HEK293T (cell line): ENCODE data around the gene RAB30.

ENCODE experiments used
- CTCF ChIA-PET: fragments of 350-600 bp; formaldehyde crosslinking; extraction: SDS; loops from one replicate; lab custom pipeline; 2021; ENCODE audit warnings: antibody characterized with exemption, inconsistent platforms; lab: Yijun Ruan, JAX
- POLR2A ChIA-PET: fragments of 350-600 bp; formaldehyde crosslinking; extraction: SDS; loops from one replicate; lab custom pipeline; 2020; ENCODE audit warnings: antibody characterized with exemption, inconsistent platforms; lab: Yijun Ruan, JAX
- DNase-seq: peaks from one replicate; pipeline ENCODE4 v3.0.0; 2012; ENCODE audit warnings: mixed read lengths; ENCODE audit errors: extremely low spot score
- ARNT ChIP-seq: fragments of 450-650 bp; IDR thresholded peaks from 2 replicates; pipeline ENCODE4 v1.6.1; 2017; ENCODE audit warnings: mild to moderate bottlenecking
- BHLHE40 ChIP-seq: fragments of 450-650 bp; IDR thresholded peaks from 2 replicates; pipeline ENCODE4 v1.6.1; 2016; ENCODE audit warnings: mild to moderate bottlenecking, moderate library complexity, borderline replicate concordance
- CTBP1 ChIP-seq: fragments of 450-650 bp; IDR thresholded peaks from 2 replicates; pipeline ENCODE4 v1.6.1; 2016; ENCODE audit warnings: borderline replicate concordance
- ELF4 ChIP-seq: fragments of 450-650 bp; IDR thresholded peaks from 2 replicates; pipeline ENCODE4 v1.6.1; 2017; ENCODE audit warnings: antibody characterized with exemption
- FOXA1 ChIP-seq: fragments of 450-650 bp; IDR thresholded peaks from 2 replicates; pipeline ENCODE4 v1.6.1; 2016; ENCODE audit warnings: mild to moderate bottlenecking
- FOXK2 ChIP-seq: fragments of 450-650 bp; IDR thresholded peaks from 2 replicates; pipeline ENCODE4 v1.6.1; 2016; ENCODE audit warnings: mild to moderate bottlenecking
- FOXM1 ChIP-seq: fragments of 450-650 bp; IDR thresholded peaks from 2 replicates; pipeline ENCODE4 v1.6.1; 2017; ENCODE audit warnings: mild to moderate bottlenecking, borderline replicate concordance
- HDGF ChIP-seq: fragments of 450-650 bp; IDR thresholded peaks from 2 replicates; pipeline ENCODE4 v1.6.1; 2017; ENCODE audit warnings: antibody characterized with exemption, borderline replicate concordance
- L3MBTL2 ChIP-seq: fragments of 450-650 bp; conservative IDR thresholded peaks from 2 replicates; pipeline ENCODE4 v1.6.1; 2016; ENCODE audit warnings: mild to moderate bottlenecking
- LEF1 ChIP-seq: fragments of 450-650 bp; IDR thresholded peaks from 2 replicates; pipeline ENCODE4 v1.6.1; 2017; ENCODE audit warnings: mild to moderate bottlenecking, borderline replicate concordance
- NFRKB ChIP-seq: fragments of 450-650 bp; IDR thresholded peaks from 2 replicates; pipeline ENCODE4 v1.6.1; 2016; ENCODE audit warnings: mild to moderate bottlenecking, moderate library complexity
- PKNOX1 ChIP-seq: fragments of 450-650 bp; IDR thresholded peaks from 2 replicates; pipeline ENCODE4 v1.6.1; 2016
- SP1 ChIP-seq: fragments of 450-650 bp; IDR thresholded peaks from 2 replicates; pipeline ENCODE4 v1.6.1; 2017
- SUZ12 ChIP-seq: fragments of 450-650 bp; IDR thresholded peaks from 2 replicates; pipeline ENCODE4 v1.6.1; 2016; ENCODE audit warnings: mild to moderate bottlenecking
- TARDBP ChIP-seq: fragments of 450-650 bp; IDR thresholded peaks from 2 replicates; pipeline ENCODE4 v1.6.1; 2016
- ZNF384 ChIP-seq: fragments of 450-650 bp; IDR thresholded peaks from 2 replicates; pipeline ENCODE4 v1.6.1; 2016

RAB30 gene

GRCh38 chr11:83069441-83070043, 2.2 kb downstream of the RAB30 start:
- ChIA-PET CTCF (no interaction called here), POLR2A (interaction anchor here (1.9 to 2.9 kb wide), 2 partner anchors 88 to 169 kb away, joined by 5 to 10 read pairs; partner anchors contain the start of genes PCF11 and PRCP)
- TF ChIP-seq SP1: no peak
- no peak for DNase-seq

GRCh38 chr11:83068568-83068967, 3.1 kb downstream of the RAB30 start:
- POLR2A ChIA-PET: no interaction called here
- CTCF ChIA-PET: interaction anchor here (0.6 kb wide), 1 partner anchor 341 kb away, joined by 3 read pairs; no protein-coding TSS in a partner anchor
- TF ChIP-seq PKNOX1 (no peak), ZNF384 (no peak), L3MBTL2 (no peak), HDGF (no peak), ELF4 (no peak)
- DNase-seq: no peak

GRCh38 chr11:83064011-83064410, 7.7 kb downstream of the RAB30 start:
- ChIA-PET CTCF (no interaction called here), POLR2A (interaction anchor here (2.5 kb wide), 1 partner anchor 8 kb away, joined by 7 read pairs; the partner anchor contains the start of gene RAB30)
- TF ChIP-seq LEF1: no peak
- no peak for TF ChIP-seq FOXK2
- TF ChIP-seq PKNOX1: no peak
- no peak for TF ChIP-seq CTBP1
- no peak for TF ChIP-seq ELF4
- TF ChIP-seq FOXA1: no peak
- no peak for TF ChIP-seq TARDBP
- TF ChIP-seq NFRKB: no peak
- no peak for TF ChIP-seq SP1
- TF ChIP-seq SUZ12: no peak
- no peak for TF ChIP-seq ARNT
- DNase-seq: no peak

GRCh38 chr11:83063073-83063754, 8.5 kb downstream of the RAB30 start:
- ChIA-PET POLR2A (interaction anchor here (1.0 to 2.5 kb wide), 2 partner anchors 8 to 10 kb away, joined by 3 to 7 read pairs; partner anchors contain the start of gene RAB30), CTCF (interaction anchor here (0.5 to 0.6 kb wide), 2 partner anchors 8 to 43 kb away, joined by 3 read pairs; no protein-coding TSS in a partner anchor)
- TF ChIP-seq TARDBP (no peak), PKNOX1 (no peak), NFRKB (no peak), LEF1 (no peak)
- no peak for DNase-seq

GRCh38 chr11:83061883-83062282, 9.8 kb downstream of the RAB30 start:
- DNase-seq: no peak
- CTCF ChIA-PET: no interaction called here
- TF ChIP-seq FOXM1 (no peak), TARDBP (no peak), SUZ12 (no peak), SP1 (no peak), LEF1 (no peak), PKNOX1 (no peak), ZNF384 (no peak), ARNT (no peak), L3MBTL2 (no peak), BHLHE40 (no peak), CTBP1 (no peak)
- POLR2A ChIA-PET: interaction anchor here (2.5 kb wide), 1 partner anchor 10 kb away, joined by 7 read pairs; the partner anchor contains the start of gene RAB30

GRCh38 chr11:83060965-83061364, 10.7 kb downstream of the RAB30 start:
- no peak for TF ChIP-seq ELF4
- TF ChIP-seq FOXA1: no peak
- no peak for TF ChIP-seq HDGF
- no peak for TF ChIP-seq SP1
- CTCF ChIA-PET: no interaction called here
- POLR2A ChIA-PET: no interaction called here
- no peak for DNase-seq
